Superior temporal gyrus (tissue), 1 donor: Measurements from ENCODE around the gene B3GAT1.
"Not testable (repeated sequence)": the region's sequence is repeated elsewhere in the genome, so short reads cannot be mapped to it uniquely, and the experiment has no call there.

Experiments
- DNase-seq: peaks from one replicate; pipeline ENCODE4 v3.0.0-alpha.2; 2016; ENCODE audit errors: extremely low spot score

Gene B3GAT1, protein sequence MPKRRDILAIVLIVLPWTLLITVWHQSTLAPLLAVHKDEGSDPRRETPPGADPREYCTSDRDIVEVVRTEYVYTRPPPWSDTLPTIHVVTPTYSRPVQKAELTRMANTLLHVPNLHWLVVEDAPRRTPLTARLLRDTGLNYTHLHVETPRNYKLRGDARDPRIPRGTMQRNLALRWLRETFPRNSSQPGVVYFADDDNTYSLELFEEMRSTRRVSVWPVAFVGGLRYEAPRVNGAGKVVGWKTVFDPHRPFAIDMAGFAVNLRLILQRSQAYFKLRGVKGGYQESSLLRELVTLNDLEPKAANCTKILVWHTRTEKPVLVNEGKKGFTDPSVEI

DNA sequence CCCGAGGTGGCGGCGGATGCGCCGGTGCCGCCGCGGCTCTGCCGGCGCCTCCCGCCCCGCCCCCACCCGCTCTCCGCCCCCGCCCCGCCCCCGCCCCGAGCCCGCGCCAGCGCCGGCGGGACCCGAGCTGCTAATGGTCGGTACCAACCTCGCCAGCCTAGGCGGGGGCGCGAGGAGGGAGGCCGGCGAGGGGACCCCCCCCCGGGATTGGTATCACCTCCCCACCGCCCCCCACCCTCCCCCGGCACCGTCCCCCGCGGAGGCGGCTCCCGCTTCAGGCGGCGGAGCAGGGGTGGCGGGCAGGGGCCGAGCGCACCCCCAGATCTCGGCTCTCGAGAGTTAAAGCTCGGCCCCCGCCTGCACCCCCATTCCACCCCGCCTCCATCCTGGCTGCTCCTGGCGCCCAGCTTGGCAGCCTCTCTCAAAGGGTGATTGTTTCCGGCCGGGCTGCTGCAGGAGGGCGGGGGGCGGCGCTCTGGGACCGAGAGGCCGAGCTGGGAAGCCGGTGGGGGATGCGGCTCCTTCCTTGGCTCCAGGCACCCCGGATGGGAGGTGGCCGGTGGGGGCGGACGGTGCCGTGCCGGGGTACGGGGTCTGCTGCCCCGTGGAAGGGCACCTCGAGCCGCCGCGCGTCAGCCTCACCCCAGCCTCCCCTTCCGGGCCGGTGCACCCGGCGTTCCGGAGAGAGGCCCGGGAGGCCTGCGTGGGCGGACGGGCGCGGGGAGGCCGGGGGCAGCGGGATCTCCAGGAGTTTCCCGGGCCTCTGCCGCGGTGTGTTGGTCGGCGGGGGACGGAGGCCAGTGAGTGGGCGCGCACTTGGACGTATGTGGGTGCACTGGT is at the start of gene B3GAT1:
TSS of gene B3GAT1 (minus strand) at position 40 of the 840 bp plus-strand sequence. CDS start 24,583 bp downstream, outside the sequence.
- DNase-seq: peak; percentile 91

DNA sequence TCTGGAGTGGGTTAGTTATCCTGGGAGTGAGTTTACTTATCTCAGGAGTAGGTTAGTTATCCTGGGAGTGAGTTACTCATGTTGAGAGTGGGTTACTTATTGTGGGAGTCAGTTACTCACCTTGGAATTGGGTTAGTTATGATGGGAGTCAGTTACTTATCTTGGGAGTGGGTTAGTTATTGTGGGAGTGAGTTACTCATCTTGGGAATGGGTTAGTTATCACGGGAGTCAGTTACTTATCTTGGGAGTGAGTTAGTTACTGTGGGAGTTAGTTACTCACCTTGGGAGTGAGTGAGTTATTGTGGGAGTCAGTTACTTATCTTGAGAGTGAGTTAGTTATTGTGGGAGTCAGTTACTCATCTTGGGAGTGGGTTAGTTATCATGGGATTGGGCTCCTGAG is 49.6 kb upstream of the B3GAT1 start:
- no peak for DNase-seq

- no peak for DNase-seq
These were observed 48.8 kb upstream of the B3GAT1 start for GRCh38 chr11:134460881-134461280.

DNA sequence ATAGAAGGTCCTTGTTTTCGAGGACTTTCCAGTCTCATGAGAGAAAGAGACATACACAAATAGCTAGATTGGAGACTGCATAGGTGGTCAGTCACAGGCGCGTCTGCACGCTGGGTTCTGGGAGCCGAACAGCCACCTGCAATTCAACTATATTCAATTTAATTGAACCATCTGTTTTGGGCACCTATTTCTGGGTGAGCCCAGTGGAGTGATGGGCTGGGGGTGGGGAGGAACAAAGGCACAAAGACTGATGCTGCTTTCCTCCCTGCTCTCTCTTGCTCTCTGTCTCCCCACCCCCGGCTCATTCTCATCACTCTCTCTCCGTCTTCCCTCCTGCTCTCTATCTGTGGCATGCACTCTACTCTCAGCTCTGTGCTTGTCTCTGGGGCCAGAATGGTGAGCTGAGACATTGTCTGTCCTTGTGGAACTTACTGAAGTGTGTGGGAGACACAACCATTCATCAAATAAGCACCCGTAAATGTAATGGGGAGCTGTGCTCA is 48.1 kb upstream of the B3GAT1 start:
- DNase-seq: no peak

DNA sequence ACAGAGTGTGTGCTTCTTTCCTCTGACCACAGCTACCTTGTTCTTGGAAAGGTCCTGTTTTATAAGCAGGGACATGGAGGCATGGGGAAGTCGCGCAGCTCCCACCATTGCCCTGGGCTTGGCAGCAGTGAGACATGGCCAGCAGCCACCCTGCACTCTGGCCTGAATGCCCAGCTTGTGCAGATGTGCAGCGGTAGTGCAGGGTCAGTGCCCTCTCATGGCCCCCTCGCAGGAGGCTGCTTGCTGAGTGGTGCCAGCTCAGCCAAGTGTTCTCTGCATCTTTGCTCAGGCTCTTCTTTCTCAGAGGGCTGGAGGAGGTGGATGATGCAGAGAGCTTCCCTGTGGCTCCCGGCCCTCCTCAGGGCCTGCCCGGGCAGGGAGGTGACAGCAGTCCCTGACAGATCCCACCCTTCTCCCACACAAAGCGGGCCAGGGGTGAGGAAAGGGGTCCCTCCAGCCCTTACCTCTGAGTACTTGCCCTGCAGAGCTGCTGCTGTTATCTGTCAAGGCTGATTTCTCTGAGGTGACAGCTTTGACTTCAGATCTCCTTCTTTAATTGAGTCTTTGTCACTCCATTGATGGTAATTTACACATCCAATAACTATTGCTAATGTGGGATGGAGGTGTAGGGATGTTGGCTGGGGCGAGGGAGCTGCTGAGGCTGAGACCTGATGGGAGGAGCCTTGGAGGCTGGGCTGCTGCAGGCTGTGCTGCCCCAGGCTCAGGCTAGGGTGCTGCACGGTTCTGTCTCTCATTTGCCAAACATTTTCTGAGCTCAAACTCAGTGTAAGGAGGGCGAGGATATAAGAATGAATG is 47.4 kb upstream of the B3GAT1 start:
- no peak for DNase-seq

GRCh38 chr11:134457411-134458007 is 45.5 kb upstream of the B3GAT1 start:
- not testable (repeated sequence) for DNase-seq

GRCh38 chr11:134455516-134455915 is 43.5 kb upstream of the B3GAT1 start:
- DNase-seq: no peak

GRCh38 chr11:134454146-134454690 is 42.2 kb upstream of the B3GAT1 start:
- DNase-seq: no peak

- DNase-seq: peak; percentile 69
These were observed 41.4 kb upstream of the B3GAT1 start for GRCh38 chr11:134453441-134453840.

GRCh38 chr11:134452838-134453155 is 40.8 kb upstream of the B3GAT1 start:
- DNase-seq: peak; percentile 64

GRCh38 chr11:134452026-134452837 is 40.2 kb upstream of the B3GAT1 start:
- DNase-seq: peak; percentile 54

DNA sequence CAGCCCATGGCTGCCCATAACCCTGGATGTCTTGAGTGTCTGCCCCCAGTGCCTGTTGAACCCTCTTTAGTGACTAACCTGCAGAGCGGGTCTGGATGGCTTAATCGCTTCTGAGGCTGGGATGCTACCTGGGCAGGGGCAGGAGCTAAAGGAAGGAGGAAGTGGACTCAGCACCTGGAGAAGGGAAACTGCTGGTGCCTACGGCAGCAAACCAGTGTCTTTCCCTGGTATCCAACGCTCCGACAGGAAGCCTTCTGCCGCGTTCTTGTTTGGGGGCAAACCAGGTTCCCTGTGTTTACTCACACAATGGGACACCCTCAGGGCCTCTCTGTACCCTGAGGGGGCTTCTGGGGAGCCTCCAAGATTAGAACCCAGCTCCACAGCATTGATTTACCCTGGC is 38.1 kb upstream of the B3GAT1 start:
- no peak for DNase-seq

GRCh38 chr11:134449713-134450112 is 37.7 kb upstream of the B3GAT1 start:
- no peak for DNase-seq

GRCh38 chr11:134449051-134449450 is 37.0 kb upstream of the B3GAT1 start:
- no peak for DNase-seq

DNA sequence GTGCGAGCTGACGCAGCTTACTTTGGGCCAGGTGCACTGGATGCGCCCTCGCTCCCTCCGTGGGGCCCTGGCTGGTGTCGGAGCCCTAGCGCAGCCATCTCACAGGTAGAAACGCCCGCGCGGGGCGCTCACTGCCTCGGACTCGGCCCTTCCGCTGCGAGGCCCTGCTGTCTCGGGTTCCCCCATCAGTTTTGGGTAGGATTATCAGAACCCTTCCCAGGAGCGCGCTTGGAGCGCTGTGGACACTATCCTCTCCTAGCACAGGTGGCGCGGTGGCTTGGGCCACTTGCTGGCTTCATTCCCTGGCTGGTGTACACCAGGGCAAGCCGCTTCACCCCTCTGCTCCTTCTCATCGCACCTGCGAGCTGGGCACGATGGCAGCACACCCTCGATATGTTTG is 35.7 kb upstream of the B3GAT1 start:
- no peak for DNase-seq

DNA sequence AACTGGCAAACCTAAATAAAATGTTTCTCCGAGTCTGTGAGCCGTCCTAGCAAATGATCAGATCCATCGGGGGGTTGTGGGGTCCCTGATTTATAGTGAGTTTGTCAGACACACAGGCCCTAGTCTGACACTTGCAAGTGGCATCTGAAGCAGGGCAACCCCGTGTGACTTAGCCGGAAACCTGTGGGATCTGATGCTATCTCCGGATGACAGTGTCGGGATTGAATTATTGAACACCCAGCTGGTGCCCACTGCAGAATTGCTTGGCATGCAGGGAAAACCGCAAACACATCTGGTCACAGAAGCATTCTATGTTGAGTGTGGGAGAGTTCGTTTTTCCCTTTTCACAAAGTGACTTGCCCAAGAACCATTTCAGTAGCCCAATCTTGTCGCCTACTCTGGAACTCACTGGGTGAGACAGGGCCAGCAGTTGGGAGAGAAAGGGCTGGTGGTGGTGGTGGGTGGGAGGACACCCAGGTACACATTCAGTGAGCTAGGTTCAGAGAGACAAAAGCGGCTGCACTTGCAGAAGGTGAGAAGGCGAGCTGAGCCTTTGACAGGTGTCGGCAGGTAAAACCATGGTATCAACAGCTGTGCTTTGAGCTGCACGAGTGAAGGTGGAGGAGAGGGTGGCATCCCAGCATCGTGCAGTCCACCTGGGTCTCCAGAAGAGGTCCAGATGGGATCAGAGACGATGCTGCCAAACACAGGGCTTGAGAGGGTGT is 33.7 kb upstream of the B3GAT1 start:
- DNase-seq: no peak

GRCh38 chr11:134444160-134445108 is 32.4 kb upstream of the B3GAT1 start:
- not testable (repeated sequence) for DNase-seq

GRCh38 chr11:134443246-134443645 is 31.2 kb upstream of the B3GAT1 start:
- DNase-seq: no peak

DNA sequence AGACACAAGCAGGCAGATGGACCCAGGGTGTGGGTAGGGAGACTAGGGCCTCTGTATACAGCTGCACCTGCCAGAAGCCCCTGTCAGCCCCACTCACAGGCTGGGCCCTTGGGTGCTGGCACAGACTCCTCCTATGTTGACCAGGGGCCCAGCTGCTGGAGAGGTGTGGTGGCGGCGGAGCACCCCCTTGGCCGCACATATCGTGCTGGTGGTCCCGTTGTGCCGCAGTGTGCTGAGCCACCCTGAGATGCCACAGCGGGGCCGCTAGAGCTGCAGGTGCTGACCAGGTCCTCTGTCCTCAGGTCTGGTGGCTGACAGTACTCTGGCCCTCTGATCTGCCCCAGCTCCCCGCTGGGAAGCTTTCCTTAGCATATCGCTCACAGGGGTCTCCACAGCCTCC is 30.2 kb upstream of the B3GAT1 start:
- DNase-seq: no peak
